IMR-90 (cell line): ENCODE results near the gene FOSL1. TPM values are rescaled to one million over a fixed set of nuclear protein-coding genes. Genes with fewer than 3 reads are reported as not detected.
A peak's percentile ranks its signal among the peaks of the same experiment; 100 is the strongest.

ENCODE experiments used
- ATAC-seq: fragments of 200-7000 bp; cut with Tn5 transposase; 2 replicates; pipeline ENCODE4 v1.9.1; 2020; ENCODE audit warnings: low read depth, mild to moderate bottlenecking, moderate library complexity
- BruUV-seq: library from RNA; stranded (reverse); fragments of 400-500 nt; replicated peaks from 2 replicates; lab custom pipeline; 2021; lab: Mats Ljungman, UMichigan
- CTCF ChIA-PET: fragments of 300-600 bp; formaldehyde crosslinking; extraction: SDS; loops from one replicate; lab custom pipeline; 2021; ENCODE audit warnings: antibody characterized with exemption; lab: Yijun Ruan, JAX
- POLR2A ChIA-PET: fragments of 300-600 bp; sonication (Branson Sonifier 250); formaldehyde crosslinking; loops from one replicate; lab custom pipeline; 2022; ENCODE audit warnings: antibody characterized with exemption; ENCODE audit not compliant: unreplicated experiment; lab: Charles Lee
- DNase-seq: peaks from one replicate; pipeline ENCODE4 v3.0.0; 2013
- H2AFZ ChIP-seq: replicated peaks from 2 replicates; pipeline ENCODE3; 2013; ENCODE audit warnings: low read length, mild to moderate bottlenecking; ENCODE audit not compliant: poor library complexity
- H2AK5ac ChIP-seq: 2 replicates; pipeline ENCODE4 v1.6.1; 2013; ENCODE audit warnings: low read depth, low read length, inconsistent platforms
- H2AK9ac ChIP-seq: replicated peaks from 2 replicates; pipeline ENCODE3; 2013; ENCODE audit warnings: mild to moderate bottlenecking, low read depth, low read length, moderate library complexity; ENCODE audit not compliant: poor library complexity
- H2BK120ac ChIP-seq: 2 replicates; pipeline ENCODE4 v1.6.1; 2013; ENCODE audit warnings: low read depth, low read length, inconsistent platforms
- H2BK15ac ChIP-seq: 3 replicates; pipeline ENCODE4 v1.6.1; 2013; ENCODE audit warnings: low read depth, low read length, inconsistent platforms
- H2BK20ac ChIP-seq: 2 replicates; pipeline ENCODE4 v1.6.1; 2013; ENCODE audit warnings: low read depth, mild to moderate bottlenecking, inconsistent platforms, low read length, moderate library complexity
- H2BK5ac ChIP-seq: 2 replicates; pipeline ENCODE4 v1.6.1; 2013; ENCODE audit warnings: mild to moderate bottlenecking, low read depth, low read length, inconsistent platforms; ENCODE audit not compliant: poor library complexity, severe bottlenecking
- H3K14ac ChIP-seq: replicated peaks from 2 replicates; pipeline ENCODE4 v1.6.1; 2013; ENCODE audit warnings: low read depth, low read length, inconsistent platforms
- H3K18ac ChIP-seq: 2 replicates; pipeline ENCODE4 v1.6.1; 2013; ENCODE audit warnings: low read depth, low read length, control low read depth
- H3K23ac ChIP-seq: 2 replicates; pipeline ENCODE4 v1.6.1; 2013; ENCODE audit warnings: low read depth, low read length, inconsistent platforms
- H3K27ac ChIP-seq: 2 replicates; pipeline ENCODE4 v1.5.1; 2013; ENCODE audit warnings: mild to moderate bottlenecking, control low read depth, low read length; ENCODE audit not compliant: insufficient read depth
- H3K27me3 ChIP-seq: 2 replicates; pipeline ENCODE4 v1.6.1; 2013; ENCODE audit warnings: low read length; ENCODE audit not compliant: control insufficient read depth, insufficient read depth
- H3K36me3 ChIP-seq: 2 replicates; pipeline ENCODE4 v1.6.1; 2013; ENCODE audit warnings: low read length, mixed read lengths; ENCODE audit not compliant: control insufficient read depth, insufficient read depth
- H3K4ac ChIP-seq: 2 replicates; pipeline ENCODE4 v1.6.1; 2013; ENCODE audit warnings: low read depth, low read length, inconsistent platforms
- H3K4me1 ChIP-seq: 2 replicates; pipeline ENCODE4 v1.6.1; 2013; ENCODE audit warnings: low read length, mixed read lengths; ENCODE audit not compliant: control insufficient read depth, insufficient read depth
- H3K4me2 ChIP-seq: 2 replicates; pipeline ENCODE4 v1.6.1; 2013; ENCODE audit warnings: low read depth, mild to moderate bottlenecking, control low read depth, low read length, moderate library complexity
- H3K4me3 ChIP-seq: 2 replicates; pipeline ENCODE4 v1.5.1; 2013; ENCODE audit warnings: low read depth, mild to moderate bottlenecking, control low read depth, low read length, moderate library complexity; ENCODE audit not compliant: insufficient read depth
- H3K56ac ChIP-seq: 2 replicates; pipeline ENCODE4 v1.6.1; 2013; ENCODE audit warnings: low read length, inconsistent platforms; ENCODE audit not compliant: insufficient read depth; ENCODE audit errors: extremely low read depth
- H3K79me1 ChIP-seq, 2 experiments: 2 replicates each; pipeline ENCODE4 v1.6.1; 2013; ENCODE audit warnings: low read length in 2 of 2, inconsistent platforms in 1 of 2, low read depth in 1 of 2
- H3K9ac ChIP-seq: 2 replicates; pipeline ENCODE4 v1.6.1; 2013; ENCODE audit warnings: low read depth, low read length, control low read depth
- H3K9me1 ChIP-seq: 2 replicates; pipeline ENCODE4 v1.6.1; 2013; ENCODE audit warnings: low read length, inconsistent platforms; ENCODE audit not compliant: insufficient read depth
- H3K9me3 ChIP-seq: 2 replicates; pipeline ENCODE4 v1.6.1; 2013; ENCODE audit warnings: low read length; ENCODE audit not compliant: control insufficient read depth, insufficient read depth
- H4K20me1 ChIP-seq: 2 replicates; pipeline ENCODE4 v1.6.1; 2013; ENCODE audit warnings: low read length, inconsistent platforms; ENCODE audit not compliant: insufficient read depth
- H4K5ac ChIP-seq: 2 replicates; pipeline ENCODE4 v1.6.1; 2013; ENCODE audit warnings: mild to moderate bottlenecking, low read depth, low read length, control low read depth
- H4K8ac ChIP-seq, 2 experiments: 2 replicates each; pipeline ENCODE4 v1.6.1; 2013; ENCODE audit warnings: low read depth in 2 of 2, low read length in 2 of 2, control low read depth in 1 of 2, inconsistent platforms in 1 of 2
- H4K91ac ChIP-seq: 2 replicates; pipeline ENCODE4 v1.6.1; 2013; ENCODE audit warnings: low read depth, low read length, inconsistent platforms; ENCODE audit not compliant: insufficient read depth
- BHLHE40 ChIP-seq: fragments of 150-350 bp; IDR thresholded peaks from 2 replicates; pipeline ENCODE4 v1.6.1; 2016; ENCODE audit warnings: mild to moderate bottlenecking, low read depth, low read length
- CEBPB ChIP-seq: IDR thresholded peaks from 2 replicates; pipeline ENCODE4 v1.6.1; 2012; ENCODE audit warnings: low read depth, low read length, improper control_type of control experiment
- CHD1 ChIP-seq: IDR thresholded peaks from 2 replicates; pipeline ENCODE4 v1.6.1; 2012; ENCODE audit warnings: low read depth, low read length, improper control_type of control experiment
- ELK1 ChIP-seq: fragments of 150-350 bp; IDR thresholded peaks from 2 replicates; pipeline ENCODE4 v1.6.1; 2016; ENCODE audit warnings: low read depth, mild to moderate bottlenecking, low read length, moderate library complexity, borderline replicate concordance
- FOS ChIP-seq: fragments of 150-350 bp; IDR thresholded peaks from 2 replicates; pipeline ENCODE4 v1.6.1; 2016; ENCODE audit warnings: low read depth, low read length
- MAFK ChIP-seq: IDR thresholded peaks from 2 replicates; pipeline ENCODE4 v1.6.1; 2012; ENCODE audit warnings: low read depth, low read length, improper control_type of control experiment
- MAZ ChIP-seq: IDR thresholded peaks from 2 replicates; pipeline ENCODE4 v1.6.1; 2012; ENCODE audit warnings: low read depth, mild to moderate bottlenecking, low read length, improper control_type of control experiment, moderate library complexity, borderline replicate concordance
- MXI1 ChIP-seq: IDR thresholded peaks from 2 replicates; pipeline ENCODE4 v1.6.1; 2012; ENCODE audit warnings: low read depth, mild to moderate bottlenecking, low read length, moderate library complexity, borderline replicate concordance
- POLR2A ChIP-seq: IDR thresholded peaks from 2 replicates; pipeline ENCODE4 v1.6.1; 2012; ENCODE audit warnings: mild to moderate bottlenecking, low read depth, low read length
- RAD21 ChIP-seq: IDR thresholded peaks from 2 replicates; pipeline ENCODE4 v1.6.1; 2012; ENCODE audit warnings: low read length, improper control_type of control experiment
- RCOR1 ChIP-seq: IDR thresholded peaks from 2 replicates; pipeline ENCODE4 v1.6.1; 2012; ENCODE audit warnings: mild to moderate bottlenecking, low read length, improper control_type of control experiment; ENCODE audit not compliant: insufficient replicate concordance
- RFX5 ChIP-seq: IDR thresholded peaks from 2 replicates; pipeline ENCODE4 v1.8.0; 2012; ENCODE audit warnings: low read depth, mild to moderate bottlenecking, low read length, moderate library complexity
- SMC3 ChIP-seq: fragments of 150-350 bp; IDR thresholded peaks from 2 replicates; pipeline ENCODE4 v1.6.1; 2016; ENCODE audit warnings: low read depth, mild to moderate bottlenecking, antibody characterized with exemption, low read length, moderate library complexity
- USF2 ChIP-seq: fragments of 150-350 bp; IDR thresholded peaks from 2 replicates; pipeline ENCODE4 v1.6.1; 2017; ENCODE audit warnings: mild to moderate bottlenecking, antibody characterized with exemption, low read length, low read depth
- WGBS, 2 experiments: methylation state at CpG; one replicate each; pipeline versions ENCODE4 v1.1.5 to v1.1.7; 2013; ENCODE audit warnings: missing lambda C conversion rate in 2 of 2; ENCODE audit not compliant: insufficient read length in 1 of 2; ENCODE audit errors: extremely low coverage in 2 of 2; 5-methylcytosine and 5-hydroxymethylcytosine counted together
- dilution Hi-C: fragments of 300-500 bp; cut with HindIII; formaldehyde crosslinking; loops from one replicate; pipeline ENCODE4 v1.14.3; 2018; ENCODE audit warnings: low sequenced_read_pairs; ENCODE audit not compliant: unreplicated experiment
- in situ Hi-C: fragments of 300-500 bp; cut with MboI; formaldehyde crosslinking; loops from 3 replicates; pipeline ENCODE4 v1.14.3; 2019; ENCODE audit warnings: low sequenced_read_pairs, inconsistent platforms, mixed read lengths
- intact Hi-C: fragments of 100-400 bp; cut with micrococcal nuclease; formaldehyde crosslinking; loops from 2 replicates; pipeline ENCODE4 v1.10.0; 2022
- polyA plus RNA-seq, 3 experiments: library from polyadenylated mRNA; depleted of rRNA; stranded (reverse); fragments of >200 nt; gene quantifications; 2 replicates each; pipeline ENCODE4 v1.2.3, GENCODE V29; 2012; ENCODE audit warnings: low replicate concordance in 1 of 3
- total RNA-seq: library from RNA; depleted of rRNA; stranded (reverse); fragments of >200 nt; gene quantifications from 2 replicates; pipeline ENCODE4 v1.2.3, GENCODE V29; 2012

FOSL1 gene
- total and polyA plus RNA-seq, 2 of the 4 experiments (the other 2 are of a cell fraction) = 17.2 to 107 TPM

DNA sequence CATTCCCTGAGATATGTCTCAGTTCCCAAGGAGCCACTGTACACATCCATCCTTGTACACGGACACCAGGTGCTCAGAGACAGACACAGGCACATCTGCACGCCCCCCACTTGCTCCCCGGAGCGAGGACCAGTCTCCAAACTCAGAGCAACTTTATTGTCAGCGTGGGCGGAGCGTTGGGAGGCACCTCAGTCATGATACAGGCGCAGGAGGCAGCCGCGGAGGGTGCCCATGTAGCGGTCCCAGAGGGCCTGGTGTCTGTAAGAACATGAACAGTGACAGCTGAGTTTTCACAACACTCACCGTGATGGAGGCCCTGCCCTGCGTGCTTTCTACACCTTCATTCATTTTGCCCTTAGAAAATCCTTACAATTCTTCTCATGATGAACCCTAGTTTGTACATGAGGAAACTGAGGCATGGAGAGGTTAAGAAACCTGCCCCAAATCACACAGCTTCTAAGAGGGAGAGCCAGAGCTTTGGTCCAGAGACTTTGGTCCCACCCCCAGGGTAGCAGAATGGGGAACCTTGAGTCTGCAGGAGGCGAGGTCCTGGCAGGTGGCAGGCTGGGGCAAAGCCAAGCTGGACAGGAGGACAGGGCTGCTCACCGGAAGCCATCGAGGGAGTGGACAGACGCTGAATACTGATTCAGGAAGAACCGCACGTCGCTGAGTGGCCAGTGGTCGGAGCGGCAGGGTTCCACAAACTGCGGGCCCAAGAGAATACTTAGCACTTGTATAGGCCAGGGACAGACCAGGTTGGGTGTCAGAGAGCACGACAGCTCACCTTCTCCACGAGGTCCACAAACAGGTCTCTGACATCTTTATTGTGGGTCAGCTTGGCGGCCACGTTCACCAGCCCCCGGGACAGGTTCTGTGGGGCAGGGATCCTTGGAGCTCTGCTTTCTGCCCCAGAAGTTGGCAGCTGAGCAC, 16.1 kb downstream of the FOSL1 start:
- no peak overlapping the region for H3K14ac ChIP-seq
- in situ Hi-C loops = loop anchor here (5.0 kb wide), 1 partner anchor 103 kb away; no protein-coding TSS in a partner anchor

More for the DNA sequence above, 16.1 kb downstream of the FOSL1 start:
- TF ChIP-seq BHLHE40 (no peak), ELK1 (no peak), MAZ (no peak), RFX5 (no peak), CEBPB (no peak), MAFK (no peak), RCOR1 (no peak), FOS (no peak), RAD21 (no peak), MXI1 (no peak), CHD1 (no peak), SMC3 (no peak), POLR2A (no peak), USF2 (no peak)
- Histone ChIP-seq H2BK20ac (no peak overlapping the region), H2BK5ac (no peak overlapping the region), H3K4me3 (no peak overlapping the region), H2AFZ (peak overlapping the region; percentile 67), H3K23ac (no peak overlapping the region), H2BK120ac (no peak overlapping the region), H3K4ac (peak overlapping the region; percentile 53; the same call in 1 of the 2 replicates), H3K56ac (no peak overlapping the region), H4K20me1 (peaks cover 21% of the 10 kb centered on the region), H3K9me3 (no peaks in the 10 kb centered on the region), H3K9me1 (peaks cover 6% of the 10 kb centered on the region), H3K9ac (no peak overlapping the region), H2BK15ac (no peak overlapping the region), H3K4me1 (peaks cover 2% of the 10 kb centered on the region), H3K36me3 (peaks cover 40% of the 10 kb centered on the region), H2AK9ac (peak overlapping the region; percentile 95), H3K27ac (no peak overlapping the region; the same call in 1 of the 2 replicates), H3K18ac (no peak overlapping the region), H3K79me1 (peaks cover 9 to 52% of the 10 kb centered on the region in 2 experiments), H4K5ac (no peak overlapping the region), H3K27me3 (no peaks in the 10 kb centered on the region), H3K4me2 (no peak overlapping the region), H4K91ac (no peak overlapping the region), H2AK5ac (0 out of 2 replicates have a peak overlapping the region, but pooled peaks have one; percentile 73), H4K8ac (no peak overlapping the region)
- DNase-seq (no peak), ATAC-seq (no peak)
- CTCF ChIA-PET = interaction anchor here (0.6 to 1.5 kb wide), 11 partner anchors 11 to 651 kb away, joined by 3 to 14 read pairs (median 5); partner anchors contain the start of genes EFEMP2 and MUS81
- POLR2A ChIA-PET = no interaction called here
- dilution Hi-C loops = no loop called here
- intact Hi-C loops = loop anchor here (1.0 kb wide), 1 partner anchor 105 kb away; no protein-coding TSS in a partner anchor
- WGBS, 2 experiments = 88% methylated on average over 11 of the region's 28 CpGs; no CpG with 5 or more reads in 1 of the 2 experiments
- BruUV-seq = no TSS peak
